HepG2 (cell line): ENCODE results near the gene CIB2. TPM values are rescaled to one million over a fixed set of nuclear protein-coding genes. Genes with fewer than 3 reads are reported as not detected.

ENCODE experiments used
- ARID2 ChIP-seq: sonication (generic); formaldehyde crosslinking; IDR thresholded peaks from 2 replicates; pipeline ENCODE4 v1.8.1; 2022; ENCODE audit warnings: mild to moderate bottlenecking, missing genetic modification reagents, borderline replicate concordance
- ASH2L ChIP-seq: fragments of 300-600, 200-600 bp; sonication (generic); IDR thresholded peaks from 2 replicates; pipeline ENCODE4 v1.7.0; 2017; ENCODE audit warnings: low read depth, mild to moderate bottlenecking, moderate library complexity, mixed read lengths, low read length; ENCODE audit not compliant: insufficient read length
- ATF7-NPFF ChIP-seq: sonication (generic); formaldehyde crosslinking; IDR thresholded peaks from 2 replicates; pipeline ENCODE4 v1.8.1; 2023; ENCODE audit warnings: mild to moderate bottlenecking, low read depth, missing genetic modification reagents, moderate library complexity
- CBX2 ChIP-seq, 2 experiments: fragments of 200-600 bp in 1 of 2; sonication (generic); formaldehyde crosslinking in 1 of 2; IDR thresholded peaks; 2 replicates each; pipeline versions ENCODE4 v1.7.0 to v1.8.1; 2018 to 2022; ENCODE audit warnings: low read depth in 2 of 2, low read length in 1 of 2, mild to moderate bottlenecking in 1 of 2, missing genetic modification reagents in 1 of 2
- MATR3 ChIP-seq: sonication (generic); formaldehyde crosslinking; IDR thresholded peaks from 2 replicates; pipeline ENCODE4 v1.4.0; 2020; ENCODE audit warnings: missing genetic modification reagents
- NKX3-1 ChIP-seq: sonication (generic); formaldehyde crosslinking; IDR thresholded peaks from 2 replicates; pipeline ENCODE4 v1.5.0; 2020; ENCODE audit warnings: missing genetic modification reagents
- NR2C2 ChIP-seq: sonication (generic); formaldehyde crosslinking; IDR thresholded peaks from 2 replicates; pipeline ENCODE4 v1.4.0; 2020; ENCODE audit warnings: missing genetic modification reagents, mild to moderate bottlenecking, moderate library complexity, borderline replicate concordance
- ONECUT2 ChIP-seq: sonication (generic); formaldehyde crosslinking; IDR thresholded peaks from 2 replicates; pipeline ENCODE4 v1.4.0; 2020; ENCODE audit warnings: missing genetic modification reagents
- POGK ChIP-seq: sonication (generic); formaldehyde crosslinking; conservative IDR thresholded peaks from 2 replicates; pipeline ENCODE4 v1.8.0; 2022; ENCODE audit warnings: mild to moderate bottlenecking, moderate library complexity, missing genetic modification reagents
- RARA ChIP-seq: IDR thresholded peaks from 2 replicates; pipeline ENCODE4 v1.6.1; 2016; ENCODE audit warnings: missing genetic modification reagents, missing compliant biosample characterization
- SNRNP70 ChIP-seq: fragments of 200-400 bp; formaldehyde crosslinking; IDR thresholded peaks from 2 replicates; pipeline ENCODE4 v1.6.1; 2017; ENCODE audit warnings: mild to moderate bottlenecking, low read depth, low read length, moderate library complexity
- SSRP1 ChIP-seq: IDR thresholded peaks from 2 replicates; pipeline ENCODE4 v1.6.1; 2016; ENCODE audit warnings: control low read depth
- THYN1 ChIP-seq: sonication (generic); formaldehyde crosslinking; IDR thresholded peaks from 2 replicates; pipeline ENCODE4 v1.8.1; 2023; ENCODE audit warnings: low read depth, mild to moderate bottlenecking, moderate library complexity, missing genetic modification reagents, borderline replicate concordance
- TOPORS ChIP-seq: sonication (generic); formaldehyde crosslinking; IDR thresholded peaks from 2 replicates; pipeline ENCODE4 v1.8.0; 2023; ENCODE audit warnings: mild to moderate bottlenecking, missing genetic modification reagents
- ZNF326 ChIP-seq: sonication (generic); formaldehyde crosslinking; IDR thresholded peaks from 2 replicates; pipeline ENCODE4 v1.4.0; 2020; ENCODE audit warnings: missing genetic modification reagents, borderline replicate concordance
- ZNF34 ChIP-seq: sonication (generic); formaldehyde crosslinking; IDR thresholded peaks from 2 replicates; pipeline ENCODE4 v1.4.0; 2020; ENCODE audit warnings: mild to moderate bottlenecking, missing genetic modification reagents, borderline replicate concordance
- ZNF589 ChIP-seq: sonication (generic); formaldehyde crosslinking; conservative IDR thresholded peaks from 2 replicates; pipeline ENCODE4 v1.8.0; 2022; ENCODE audit warnings: mild to moderate bottlenecking, moderate library complexity, missing genetic modification reagents
- polyA plus RNA-seq, 8 experiments: library from polyadenylated mRNA; depleted of rRNA in 3 of 8; stranded (reverse) in 7 of 8; unstranded in 1 of 8; fragments of >200 nt; fragmentation: Illumina TruSeq in 4 of 8; extraction: Trizol in 4 of 8; gene quantifications; 2 replicates each; pipeline versions ENCODE4 v1.2.1 to v1.2.3, GENCODE V29; 2011 to 2016; ENCODE audit warnings: low read depth in 4 of 8, missing spikeins in 1 of 8, mixed read lengths in 1 of 8; ENCODE audit not compliant: insufficient read depth in 1 of 8
- total RNA-seq, 5 experiments: library from RNA; depleted of rRNA; stranded (reverse); fragments of >200 nt; fragmentation: Illumina TruSeq; extraction: Trizol; gene quantifications; 2 replicates each; pipeline ENCODE4 v1.2.3, GENCODE V29; 2016; ENCODE audit warnings: low read depth in 1 of 5
- TF ChIP-seq, protein P1 (sequence below): sonication (generic); formaldehyde crosslinking; IDR thresholded peaks from 2 replicates; pipeline ENCODE4 v1.4.0; 2020; ENCODE audit warnings: low read depth, missing genetic modification reagents
- TF ChIP-seq, protein P2 (sequence below): sonication (generic); formaldehyde crosslinking; conservative IDR thresholded peaks from 2 replicates; pipeline ENCODE4 v1.4.0; 2020; ENCODE audit warnings: missing genetic modification reagents
- TF ChIP-seq, protein P3 (sequence below): sonication (generic); formaldehyde crosslinking; IDR thresholded peaks from 2 replicates; pipeline ENCODE4 v1.5.0; 2020; ENCODE audit warnings: missing genetic modification reagents, mild to moderate bottlenecking, borderline replicate concordance

CIB2 gene
- total and polyA plus RNA-seq, 2 of the 13 experiments (the other 11 are each of a cell fraction or from before 2014, with no cell fraction given) = 1.4 to 1.5 TPM

- peak; percentile 75; the same call in 1 of the 2 replicates for TF ChIP-seq ARID2 (CRISPR knock-in tag)
- peak; percentile 30; the same call in 1 of the 2 replicates for TF ChIP-seq RARA (CRISPR knock-in tag)
- no peak for TF ChIP-seq SSRP1
- no peak for TF ChIP-seq SNRNP70
- TF ChIP-seq ATF7-NPFF (CRISPR knock-in tag) = no peak; the same call in none of the 2 replicates
- TF ChIP-seq, protein P1, sequence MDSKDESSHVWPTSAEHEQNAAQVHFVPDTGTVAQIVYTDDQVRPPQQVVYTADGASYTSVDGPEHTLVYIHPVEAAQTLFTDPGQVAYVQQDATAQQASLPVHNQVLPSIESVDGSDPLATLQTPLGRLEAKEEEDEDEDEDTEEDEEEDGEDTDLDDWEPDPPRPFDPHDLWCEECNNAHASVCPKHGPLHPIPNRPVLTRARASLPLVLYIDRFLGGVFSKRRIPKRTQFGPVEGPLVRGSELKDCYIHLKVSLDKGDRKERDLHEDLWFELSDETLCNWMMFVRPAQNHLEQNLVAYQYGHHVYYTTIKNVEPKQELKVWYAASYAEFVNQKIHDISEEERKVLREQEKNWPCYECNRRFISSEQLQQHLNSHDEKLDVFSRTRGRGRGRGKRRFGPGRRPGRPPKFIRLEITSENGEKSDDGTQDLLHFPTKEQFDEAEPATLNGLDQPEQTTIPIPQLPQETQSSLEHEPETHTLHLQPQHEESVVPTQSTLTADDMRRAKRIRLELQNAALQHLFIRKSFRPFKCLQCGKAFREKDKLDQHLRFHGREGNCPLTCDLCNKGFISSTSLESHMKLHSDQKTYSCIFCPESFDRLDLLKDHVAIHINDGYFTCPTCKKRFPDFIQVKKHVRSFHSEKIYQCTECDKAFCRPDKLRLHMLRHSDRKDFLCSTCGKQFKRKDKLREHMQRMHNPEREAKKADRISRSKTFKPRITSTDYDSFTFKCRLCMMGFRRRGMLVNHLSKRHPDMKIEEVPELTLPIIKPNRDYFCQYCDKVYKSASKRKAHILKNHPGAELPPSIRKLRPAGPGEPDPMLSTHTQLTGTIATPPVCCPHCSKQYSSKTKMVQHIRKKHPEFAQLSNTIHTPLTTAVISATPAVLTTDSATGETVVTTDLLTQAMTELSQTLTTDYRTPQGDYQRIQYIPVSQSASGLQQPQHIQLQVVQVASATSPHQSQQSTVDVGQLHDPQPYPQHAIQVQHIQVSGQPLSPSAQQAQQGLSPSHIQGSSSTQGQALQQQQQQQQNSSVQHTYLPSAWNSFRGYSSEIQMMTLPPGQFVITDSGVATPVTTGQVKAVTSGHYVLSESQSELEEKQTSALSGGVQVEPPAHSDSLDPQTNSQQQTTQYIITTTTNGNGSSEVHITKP (CRISPR knock-in tag) = 0 out of 2 replicates have a peak, but pooled peaks have one; percentile 23
- no peak for TF ChIP-seq ZNF34 (CRISPR knock-in tag)
- TF ChIP-seq, protein P2, sequence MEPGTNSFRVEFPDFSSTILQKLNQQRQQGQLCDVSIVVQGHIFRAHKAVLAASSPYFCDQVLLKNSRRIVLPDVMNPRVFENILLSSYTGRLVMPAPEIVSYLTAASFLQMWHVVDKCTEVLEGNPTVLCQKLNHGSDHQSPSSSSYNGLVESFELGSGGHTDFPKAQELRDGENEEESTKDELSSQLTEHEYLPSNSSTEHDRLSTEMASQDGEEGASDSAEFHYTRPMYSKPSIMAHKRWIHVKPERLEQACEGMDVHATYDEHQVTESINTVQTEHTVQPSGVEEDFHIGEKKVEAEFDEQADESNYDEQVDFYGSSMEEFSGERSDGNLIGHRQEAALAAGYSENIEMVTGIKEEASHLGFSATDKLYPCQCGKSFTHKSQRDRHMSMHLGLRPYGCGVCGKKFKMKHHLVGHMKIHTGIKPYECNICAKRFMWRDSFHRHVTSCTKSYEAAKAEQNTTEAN (CRISPR knock-in tag) = 0 out of 2 replicates have a peak, but pooled peaks have one; percentile 19
- TF ChIP-seq MATR3 (CRISPR knock-in tag) = no peak
- TF ChIP-seq CBX2 (IDR thresholded peaks at IDR 0.05; ENCODE audit: low read depth, low read length) = no peak
- TF ChIP-seq CBX2 (CRISPR knock-in tag; IDR thresholded peaks at IDR 0.05; ENCODE audit: low read depth) = no peak
- TF ChIP-seq ONECUT2 (CRISPR knock-in tag) = no peak
- TF ChIP-seq POGK = peak; percentile 55; the same call in 1 of the 2 replicates
- no peak for TF ChIP-seq NKX3-1 (CRISPR knock-in tag)
- TF ChIP-seq TOPORS (CRISPR knock-in tag) = peak; percentile 43; the same call in 1 of the 2 replicates
- TF ChIP-seq ZNF326 (CRISPR knock-in tag) = no peak
- TF ChIP-seq, protein P3, sequence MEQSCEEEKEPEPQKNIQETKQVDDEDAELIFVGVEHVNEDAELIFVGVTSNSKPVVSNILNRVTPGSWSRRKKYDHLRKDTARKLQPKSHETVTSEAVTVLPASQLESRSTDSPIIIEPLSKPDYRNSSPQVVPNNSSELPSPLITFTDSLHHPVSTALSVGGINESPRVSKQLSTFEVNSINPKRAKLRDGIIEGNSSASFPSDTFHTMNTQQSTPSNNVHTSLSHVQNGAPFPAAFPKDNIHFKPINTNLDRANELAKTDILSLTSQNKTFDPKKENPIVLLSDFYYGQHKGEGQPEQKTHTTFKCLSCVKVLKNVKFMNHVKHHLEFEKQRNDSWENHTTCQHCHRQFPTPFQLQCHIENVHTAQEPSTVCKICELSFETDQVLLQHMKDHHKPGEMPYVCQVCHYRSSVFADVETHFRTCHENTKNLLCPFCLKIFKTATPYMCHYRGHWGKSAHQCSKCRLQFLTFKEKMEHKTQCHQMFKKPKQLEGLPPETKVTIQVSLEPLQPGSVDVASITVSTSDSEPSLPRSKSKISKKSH = 0 out of 2 replicates have a peak, but pooled peaks have one; percentile 13
- no peak for TF ChIP-seq ASH2L
- TF ChIP-seq ZNF589 = no peak
- peak; percentile 69 for TF ChIP-seq NR2C2 (CRISPR knock-in tag)
- no peak for TF ChIP-seq THYN1 (CRISPR knock-in tag)
These were observed at the start of gene CIB2 (continued) for GRCh38 chr15:78131295-78132061.
